Inflammatory macrophage treated with lipopolysaccharide for 1 hour (primary cell): Measurements from ENCODE around the gene WRAP53.
A peak's percentile ranks its signal among the peaks of the same experiment; 100 is the strongest.

Experiments used
- DNase-seq, 2 donors: peaks; one replicate each; pipeline ENCODE4 v3.0.0-alpha.2; 2020 to 2022

The WRAP53 gene

GRCh38 chr17:7710301-7710700, 22.0 kb downstream of the WRAP53 start:
- DNase-seq, result peak; percentile 17 to 33

- peak; percentile 28 to 32 for DNase-seq
These were observed 22.9 kb downstream of the WRAP53 start for GRCh38 chr17:7711051-7711755.

- no peak for DNase-seq
These were observed 24.0 kb downstream of the WRAP53 start for GRCh38 chr17:7712111-7712771.

DNA sequence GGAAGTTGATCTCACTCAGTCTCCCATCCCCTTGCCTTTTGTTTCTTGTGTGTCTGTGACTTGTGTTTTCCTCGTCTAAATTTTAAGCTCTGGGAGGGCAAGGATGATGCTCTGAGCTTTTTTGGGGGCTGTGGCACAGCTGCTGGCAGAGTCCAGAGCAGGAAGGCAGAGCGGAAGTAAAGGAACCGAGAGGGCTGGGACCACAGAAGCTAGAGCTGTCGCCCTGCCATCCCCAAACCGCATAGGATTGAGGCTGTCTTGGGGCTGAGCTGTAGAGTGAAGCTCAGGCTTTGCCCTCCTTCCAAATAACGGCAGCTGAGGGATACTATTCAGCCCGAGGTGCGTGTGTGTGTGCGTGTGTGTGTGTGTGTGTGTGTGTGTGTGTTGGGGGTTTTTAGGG, 25.5 kb downstream of the WRAP53 start:
- no peak for DNase-seq

GRCh38 chr17:7714721-7715594, 26.7 kb downstream of the WRAP53 start:
- DNase-seq, result no peak

DNA sequence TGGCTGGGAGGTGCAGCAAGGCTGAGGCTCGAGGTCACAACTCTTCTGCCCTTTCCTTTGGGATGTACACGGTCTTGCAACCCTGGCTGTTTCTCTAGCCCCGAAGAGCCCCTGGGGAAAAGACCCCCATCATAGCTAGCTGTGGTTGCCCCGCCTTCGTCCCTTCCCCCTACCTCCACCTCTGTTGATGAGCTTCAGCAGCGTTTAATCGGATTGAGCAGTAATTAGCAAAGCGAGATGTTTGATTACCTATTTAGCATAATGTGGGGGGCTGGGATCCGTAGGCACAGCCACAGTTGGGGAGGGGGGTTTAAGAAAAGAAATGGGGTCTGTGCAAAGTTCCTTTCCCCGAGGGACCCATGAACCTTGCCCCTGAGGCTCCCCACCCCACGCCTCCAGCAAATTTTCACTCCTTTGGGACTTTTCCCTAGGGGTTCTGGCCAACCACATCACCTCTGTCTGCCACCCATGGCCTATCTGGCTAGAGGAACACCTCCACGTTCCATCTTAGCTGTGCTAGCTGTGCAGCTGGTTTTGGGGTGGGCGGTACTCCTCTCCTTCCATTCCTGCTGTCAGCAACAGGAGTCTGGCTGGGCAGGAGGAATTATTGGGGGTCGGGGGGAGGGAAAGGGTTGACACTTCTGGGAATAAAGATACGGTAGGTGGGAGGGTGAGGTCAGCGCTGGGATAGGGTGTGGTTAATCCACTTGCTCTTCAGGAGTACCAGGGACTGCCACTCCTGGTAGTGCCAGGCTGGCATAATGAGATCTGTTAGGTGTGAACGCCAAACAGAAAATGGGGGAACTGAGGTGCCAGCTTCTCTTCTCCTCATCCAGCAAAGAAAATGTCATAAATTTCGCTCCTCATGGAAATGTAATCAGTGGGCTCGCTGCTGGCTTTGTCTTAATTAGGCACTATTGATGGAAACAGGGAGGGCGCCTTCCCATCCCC, 27.9 kb downstream of the WRAP53 start:
- DNase-seq, result no peak

GRCh38 chr17:7716901-7717755, 28.9 kb downstream of the WRAP53 start, which contains the start of gene DNAH2:
DNAH2 (plus strand) TSS chr17:7717744; CDS start chr17:7719735, 1,991 bp downstream.
- DNase-seq, result peak; percentile 47 to 63

DNA sequence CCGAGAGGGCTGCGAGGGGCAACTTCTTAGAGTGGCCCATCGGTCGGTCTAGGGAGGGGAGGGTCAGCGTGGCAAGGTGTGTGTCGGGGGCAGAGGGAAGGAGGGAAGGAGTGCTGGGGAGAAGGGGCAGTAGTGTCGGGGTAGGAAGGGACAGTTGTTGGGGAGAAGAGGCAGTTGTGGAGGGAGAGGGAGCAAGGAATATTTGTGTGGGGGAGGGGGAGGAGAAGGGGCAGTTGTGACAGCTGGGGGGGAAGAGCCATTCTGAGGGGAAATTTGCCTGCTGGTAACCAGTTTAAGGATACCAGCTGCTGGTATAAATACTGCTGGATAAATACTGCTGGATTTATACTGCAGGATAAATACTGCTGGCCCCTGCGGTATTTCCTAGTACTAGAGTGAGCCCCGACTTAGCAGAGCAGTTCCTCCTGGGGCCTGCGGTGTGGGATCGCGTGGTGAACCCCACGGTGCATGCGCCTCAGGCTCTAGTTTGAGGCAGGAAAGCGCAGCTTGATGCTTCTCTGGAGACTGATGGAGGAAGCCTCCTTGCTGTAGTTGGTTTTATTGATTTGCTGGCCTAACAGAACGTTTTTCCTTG, 29.6 kb downstream of the WRAP53 start:
- DNase-seq, result peak in 1 of 2 donors; percentile 37

DNA sequence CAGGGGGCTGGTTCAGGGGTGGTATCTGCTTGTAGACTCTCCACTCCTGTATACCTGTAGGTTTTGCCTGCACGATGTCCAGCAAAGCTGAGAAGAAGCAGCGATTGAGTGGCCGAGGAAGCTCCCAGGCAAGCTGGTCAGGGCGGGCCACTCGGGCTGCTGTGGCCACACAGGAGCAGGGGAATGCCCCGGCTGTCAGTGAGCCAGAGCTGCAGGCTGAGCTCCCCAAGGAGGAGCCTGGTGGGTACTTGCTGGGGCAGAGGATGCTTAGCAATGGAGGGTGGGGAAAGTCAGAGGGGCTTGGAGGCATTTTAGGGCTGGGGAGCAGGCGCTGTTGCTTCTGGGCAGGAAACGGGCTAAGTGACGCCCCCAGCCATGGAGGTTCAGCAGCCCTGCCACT, 31.4 kb downstream of the WRAP53 start:
- DNase-seq, result no peak

DNA sequence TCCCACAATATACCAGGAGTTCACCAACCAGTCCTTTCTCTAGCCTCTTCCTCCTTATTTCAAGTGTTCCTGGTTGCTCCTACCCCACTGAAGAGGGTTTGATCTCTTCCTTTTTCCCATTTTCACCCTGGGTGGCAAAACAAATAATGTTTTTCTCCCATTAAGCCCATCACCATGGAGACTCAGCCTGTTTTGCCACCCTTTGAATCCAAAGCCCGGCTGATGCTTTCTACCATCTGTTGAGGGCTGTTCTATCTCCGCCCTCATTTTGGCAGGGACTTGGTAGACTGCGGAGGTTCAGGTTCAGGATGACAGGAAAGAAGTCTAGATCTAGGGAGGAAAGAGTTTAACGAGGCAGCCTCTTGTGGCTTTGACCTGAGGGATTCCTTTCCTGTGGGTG, 31.8 kb downstream of the WRAP53 start:
- DNase-seq, result no peak

DNA sequence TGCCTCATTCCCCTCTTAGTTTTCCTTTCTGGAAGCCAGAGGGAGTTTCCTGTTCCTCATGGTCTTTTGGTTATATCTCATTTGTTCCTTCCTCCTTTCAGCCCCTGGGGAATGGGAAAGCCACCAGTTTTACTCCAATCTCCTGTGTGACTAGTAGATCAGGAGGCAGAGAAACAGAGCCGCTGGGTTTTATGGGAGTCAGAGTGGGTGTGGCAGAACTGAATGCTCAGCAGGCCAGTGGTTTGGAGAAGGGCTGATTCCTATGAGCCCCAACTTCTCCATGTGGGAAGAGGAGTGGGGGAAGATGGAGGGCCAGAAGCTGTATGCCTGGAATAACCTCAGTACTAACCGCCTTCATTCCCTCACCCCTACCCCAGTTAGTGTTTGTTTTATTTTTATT, 33.3 kb downstream of the WRAP53 start:
- no peak for DNase-seq

DNA sequence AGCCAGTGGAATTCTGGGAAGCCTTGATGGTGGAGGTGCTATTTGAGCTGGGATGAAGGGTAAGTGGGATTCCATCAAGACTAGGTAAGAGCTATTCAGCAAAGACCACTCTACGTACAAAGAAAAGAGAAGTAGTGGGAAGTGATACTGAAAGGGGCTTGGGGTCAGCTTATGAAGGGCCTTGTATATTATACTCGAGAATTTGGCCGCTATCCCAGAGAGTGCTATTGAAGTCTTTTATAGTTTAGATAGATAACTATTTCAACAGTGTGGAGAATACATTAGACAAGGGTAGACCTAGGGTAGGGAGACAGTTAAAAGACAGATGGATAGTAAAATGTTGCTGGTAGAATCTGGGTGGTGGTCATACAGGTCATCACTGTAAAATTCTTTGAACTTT, 39.6 kb downstream of the WRAP53 start:
- no peak for DNase-seq

DNA sequence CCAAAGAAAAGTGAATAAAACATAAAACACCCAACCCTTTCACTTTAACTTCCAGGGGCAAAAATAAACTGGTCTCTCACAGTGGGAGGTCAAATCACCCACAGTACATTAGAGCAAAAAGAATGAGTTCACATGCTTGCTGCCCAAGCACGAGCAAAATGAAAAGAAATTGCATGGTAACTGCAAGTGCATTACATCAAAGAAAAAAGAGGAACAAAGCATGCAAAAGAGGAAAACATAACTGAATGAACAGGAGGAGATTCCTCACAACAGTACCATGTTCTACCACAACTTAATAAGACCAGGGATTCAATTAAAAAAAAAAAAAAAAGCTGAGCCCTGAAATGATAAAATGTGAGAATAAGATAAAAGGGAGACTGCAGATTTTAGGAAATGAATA, 41.5 kb downstream of the WRAP53 start:
- peak; percentile 61 to 69 for DNase-seq

DNA sequence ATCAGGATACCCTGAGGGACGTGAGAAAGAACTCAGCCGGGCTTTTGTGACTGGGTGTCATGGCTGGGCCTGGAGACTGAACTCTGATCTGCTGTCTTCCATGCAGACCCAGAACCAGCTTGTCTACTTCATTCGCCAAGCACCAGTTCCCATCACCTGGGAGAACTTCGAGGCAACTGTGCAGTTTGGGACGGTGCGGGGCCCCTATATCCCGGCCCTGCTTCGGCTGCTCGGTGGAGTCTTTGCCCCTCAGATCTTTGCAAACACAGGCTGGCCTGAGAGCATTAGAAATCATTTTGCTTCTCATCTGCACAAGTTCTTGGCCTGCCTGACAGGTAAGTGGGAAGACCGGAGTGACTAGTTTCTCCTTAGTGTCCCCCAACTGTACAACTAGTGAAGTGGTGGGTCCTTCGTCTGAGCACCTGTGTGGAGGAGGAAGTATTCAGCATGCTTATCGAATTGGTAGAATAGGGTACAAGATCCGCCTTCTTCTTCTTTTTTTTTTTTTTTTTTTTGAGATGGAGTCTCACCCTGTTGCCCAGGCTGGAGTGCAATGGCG, 44.8 kb downstream of the WRAP53 start:
- DNase-seq, result no peak

DNA sequence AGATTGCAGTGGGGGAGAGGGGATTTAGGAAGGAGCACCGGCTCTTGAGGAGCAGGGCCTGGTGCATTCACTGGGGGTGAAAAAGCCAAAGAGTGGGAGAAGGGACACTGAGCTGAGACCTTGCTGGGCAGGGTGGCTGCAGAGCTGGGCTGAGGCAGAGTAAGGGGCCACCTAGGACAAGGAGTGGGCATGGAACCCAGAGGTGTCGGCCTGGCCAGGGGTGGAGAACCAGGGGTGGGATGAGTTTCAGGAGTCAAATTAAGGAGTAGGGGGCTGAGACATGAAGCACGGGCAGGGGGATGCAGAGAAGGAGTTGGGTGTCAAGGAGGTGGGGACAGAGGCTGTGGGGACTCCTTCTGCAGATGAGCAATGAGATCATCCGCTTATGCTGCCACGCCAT, 49.3 kb downstream of the WRAP53 start:
- no peak for DNase-seq

DNA sequence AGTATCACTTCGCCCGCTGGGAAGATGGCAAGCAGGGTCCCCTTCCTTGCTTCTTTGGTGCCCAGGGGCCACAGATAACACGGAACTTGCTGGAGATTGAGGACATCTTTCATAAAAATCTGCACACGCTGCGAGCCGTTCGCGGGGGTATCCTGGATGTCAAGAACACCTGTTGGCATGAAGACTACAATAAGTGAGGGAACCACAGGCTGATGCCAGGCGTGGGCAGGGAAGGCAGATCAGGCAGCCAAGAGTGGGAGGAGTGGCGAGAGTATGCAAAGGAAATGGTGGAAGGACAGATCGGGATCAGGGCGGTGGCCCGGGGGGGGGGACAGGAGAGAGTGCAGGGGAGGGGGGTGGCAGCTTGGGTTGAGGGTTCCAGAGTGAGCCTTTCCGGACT, 51.5 kb downstream of the WRAP53 start:
- DNase-seq, result no peak

DNA sequence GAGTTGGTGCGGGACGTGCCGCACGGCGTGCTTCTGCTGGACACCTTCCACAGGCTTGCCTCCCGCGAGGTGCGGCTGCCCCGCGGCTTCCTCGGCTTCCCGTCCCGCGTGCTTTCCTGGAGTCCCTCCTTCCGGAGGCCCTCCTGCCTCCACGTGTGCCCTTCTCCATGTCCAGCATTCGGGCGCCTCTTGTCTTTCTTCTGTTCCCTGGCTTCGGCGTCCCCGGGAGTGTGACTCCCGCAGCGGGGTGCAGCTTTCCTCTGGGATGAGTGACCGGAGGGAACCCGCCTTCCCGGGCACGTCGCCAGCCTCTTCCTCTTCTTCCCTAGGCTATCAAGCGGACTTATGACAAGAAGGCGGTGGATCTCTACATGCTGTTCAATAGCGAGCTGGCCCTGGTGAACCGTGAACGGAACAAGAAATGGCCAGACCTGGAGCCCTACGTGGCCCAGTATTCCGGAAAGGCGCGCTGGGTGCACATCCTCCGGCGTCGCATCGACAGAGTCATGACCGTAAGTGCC, 52.3 kb downstream of the WRAP53 start:
- DNase-seq, result no peak

- no peak for DNase-seq
These were observed 54.5 kb downstream of the WRAP53 start for GRCh38 chr17:7742729-7743128.

DNA sequence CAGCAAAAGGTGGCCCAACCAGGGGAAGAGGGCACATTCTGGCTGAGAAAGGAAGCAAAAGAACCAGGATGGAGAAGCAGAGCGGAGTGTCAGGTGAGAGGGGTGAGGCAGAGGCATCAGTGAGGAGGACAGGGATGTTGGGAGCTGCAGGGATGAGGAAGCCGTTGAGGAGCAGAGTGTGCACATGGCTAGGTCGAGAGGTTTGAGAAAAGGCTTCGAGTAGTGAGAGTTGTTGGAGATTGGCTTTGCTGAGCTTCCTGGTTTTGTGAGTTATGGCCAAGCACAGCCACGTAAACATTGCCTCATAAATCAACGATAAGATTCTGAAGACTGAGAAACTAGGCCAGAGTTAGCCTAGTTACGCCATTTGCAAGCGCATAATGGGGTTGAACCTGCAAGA, 56.1 kb downstream of the WRAP53 start:
- no peak for DNase-seq

DNA sequence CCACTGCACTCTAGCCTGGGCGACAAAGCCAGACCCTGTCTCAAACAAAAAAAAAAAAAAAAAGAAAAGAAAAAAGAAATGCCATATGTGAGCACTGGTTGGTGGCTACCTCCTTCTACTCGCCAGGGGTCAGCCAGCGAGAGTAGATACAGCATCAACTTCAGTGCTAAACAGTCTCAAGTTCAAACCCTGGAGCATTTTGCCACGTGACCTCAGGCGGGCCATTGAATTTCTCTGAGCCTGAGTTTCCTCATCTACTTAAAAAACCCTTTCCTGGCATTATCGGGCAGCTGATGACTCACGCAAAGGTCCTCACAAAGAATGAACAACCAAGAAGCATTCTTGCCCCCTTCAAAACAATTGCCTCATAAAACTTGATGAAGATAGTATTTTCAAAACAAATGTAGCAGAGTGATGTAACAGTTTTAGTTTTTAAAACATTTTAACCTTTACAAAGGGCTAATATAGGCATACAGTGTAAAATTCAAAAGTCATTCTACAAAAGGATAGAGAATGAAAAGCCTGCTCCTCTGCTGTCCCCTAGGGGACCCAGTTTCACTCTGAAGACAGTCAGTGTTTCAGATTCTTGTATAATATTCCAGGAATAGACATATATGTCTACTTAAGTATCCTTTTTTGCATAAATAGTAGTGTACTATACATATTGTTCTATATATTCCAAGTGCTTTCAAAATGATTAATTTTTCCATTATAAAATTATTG, 57.6 kb downstream of the WRAP53 start:
- DNase-seq, result peak; percentile 37 to 47
